Caki2 (cell line): ENCODE results near the gene NPHP1. TPM values are rescaled to one million over a fixed set of nuclear protein-coding genes. Genes with fewer than 3 reads are reported as not detected.

Experiments
- DNase-seq: peaks from one replicate; pipeline ENCODE4 v3.0.0-alpha.2; 2015; ENCODE audit warnings: low read depth
- in situ Hi-C: cut with HindIII; loops from 2 replicates; pipeline ENCODE4 v1.10.0; 2016; ENCODE audit warnings: low sequenced_read_pairs, low pct_unique_long_range_greater_than_20kb, mixed read lengths
- total RNA-seq: library from RNA; depleted of rRNA; stranded (reverse); fragments of >200 nt; shearing (Covaris generic); gene quantifications from 2 replicates; pipeline ENCODE4 v1.2.3, GENCODE V29; 2014; ENCODE audit warnings: low replicate concordance

The NPHP1 gene
- total RNA-seq, 1 experiment from 2014 or later = 4.9 TPM

GRCh38 chr2:110149330-110150220, 55.2 kb downstream of the NPHP1 start:
- DNase-seq = no peak
- in situ Hi-C loops = no loop called here

- DNase-seq = no peak
Measured at GRCh38 chr2:110146945-110147332, 57.9 kb downstream of the NPHP1 start.

GRCh38 chr2:110146183-110146944, 58.4 kb downstream of the NPHP1 start:
- no peak for DNase-seq
- in situ Hi-C loops = no loop called here

More at GRCh38 chr2:110146945-110147332, 57.9 kb downstream of the NPHP1 start:
- in situ Hi-C loops = no loop called here

GRCh38 chr2:110143982-110144381, 60.8 kb downstream of the NPHP1 start:
- no peak for DNase-seq
- in situ Hi-C loops = no loop called here

GRCh38 chr2:110140401-110140800, 64.4 kb downstream of the NPHP1 start:
- DNase-seq = no peak
- in situ Hi-C loops = no loop called here

- no peak for DNase-seq
- in situ Hi-C loops = no loop called here
Measured at GRCh38 chr2:110134025-110134424, 70.8 kb downstream of the NPHP1 start.

GRCh38 chr2:110131166-110131565, 73.6 kb downstream of the NPHP1 start:
- DNase-seq = no peak
- in situ Hi-C loops = no loop called here

- DNase-seq = no peak
Measured at GRCh38 chr2:110130757-110131156, 74.1 kb downstream of the NPHP1 start.

GRCh38 chr2:110126906-110127305, 77.9 kb downstream of the NPHP1 start:
- no peak for DNase-seq

More at GRCh38 chr2:110130757-110131156, 74.1 kb downstream of the NPHP1 start:
- in situ Hi-C loops = no loop called here

GRCh38 chr2:110126086-110126773, 78.6 kb downstream of the NPHP1 start:
- no peak for DNase-seq
- in situ Hi-C loops = no loop called here

More at GRCh38 chr2:110126906-110127305, 77.9 kb downstream of the NPHP1 start:
- in situ Hi-C loops = no loop called here

- DNase-seq = no peak
- in situ Hi-C loops = no loop called here
Measured at GRCh38 chr2:110124939-110125691, 79.7 kb downstream of the NPHP1 start.

- no peak for DNase-seq
- in situ Hi-C loops = no loop called here
Measured at GRCh38 chr2:110124038-110124825, 80.6 kb downstream of the NPHP1 start.

GRCh38 chr2:110121592-110121991, 83.2 kb downstream of the NPHP1 start:
- in situ Hi-C loops = no loop called here
- no peak for DNase-seq

GRCh38 chr2:110121052-110121334, 83.8 kb downstream of the NPHP1 start:
- in situ Hi-C loops = no loop called here

GRCh38 chr2:110120171-110121051, 84.4 kb downstream of the NPHP1 start:
- no peak for DNase-seq
- in situ Hi-C loops = no loop called here

More at GRCh38 chr2:110121052-110121334, 83.8 kb downstream of the NPHP1 start:
- no peak for DNase-seq

GRCh38 chr2:110116033-110116710, 88.6 kb downstream of the NPHP1 start:
- peak; percentile 72 for DNase-seq
- in situ Hi-C loops = no loop called here
